Naive thymus-derived CD4-positive, alpha-beta T cell (primary cell): ENCODE results near the gene KIAA0319L. TPM values are rescaled to one million over a fixed set of nuclear protein-coding genes. Genes with fewer than 3 reads are reported as not detected.

Source experiments
- ATAC-seq: fragments of 150-1000 bp; cut with Tn5 transposase; 2 replicates; pipeline ENCODE4 v1.10.0; 2021; ENCODE audit warnings: mild to moderate bottlenecking, moderate library complexity
- CTCF ChIA-PET: fragments of 350-600 bp; sonication (Branson Sonifier 250); formaldehyde crosslinking; loops from one replicate; lab custom pipeline; 2021; ENCODE audit warnings: antibody characterized with exemption; lab: Charles Lee
- POLR2A ChIA-PET: fragments of 350-600 bp; sonication (Branson Sonifier 250); formaldehyde crosslinking; loops from one replicate; lab custom pipeline; 2021; ENCODE audit warnings: antibody characterized with exemption, inconsistent platforms; lab: Charles Lee
- DNase-seq, 9 donors: peaks; one replicate each; pipeline versions ENCODE4 v3.0.0 to v3.0.0-alpha.2; 2020 to 2022; ENCODE audit warnings: mixed read lengths in 1 of 9
- H3K27ac ChIP-seq: one replicate; pipeline ENCODE4 v1.7.0; 2013; ENCODE audit warnings: mild to moderate bottlenecking, low read depth, low read length, moderate library complexity
- H3K27me3 ChIP-seq, 2 donors: one replicate each; pipeline ENCODE4 v1.7.0; 2013; ENCODE audit warnings: low read length in 2 of 2, mild to moderate bottlenecking in 2 of 2, moderate library complexity in 2 of 2; ENCODE audit not compliant: control insufficient read depth in 2 of 2, insufficient read depth in 2 of 2
- H3K36me3 ChIP-seq, 3 experiments: 1 replicate in 2 of 3; 2 replicates in 1 of 3; pipeline ENCODE4 v1.7.0; 2013; ENCODE audit warnings: low read length in 3 of 3, mild to moderate bottlenecking in 3 of 3, moderate library complexity in 1 of 3; ENCODE audit not compliant: insufficient read depth in 3 of 3, control insufficient read depth in 2 of 3
- H3K4me1 ChIP-seq, 2 donors: one replicate each; pipeline ENCODE4 v1.7.0; 2013; ENCODE audit warnings: low read length in 2 of 2, mild to moderate bottlenecking in 2 of 2, moderate library complexity in 1 of 2; ENCODE audit not compliant: control insufficient read depth in 2 of 2, insufficient read depth in 2 of 2
- H3K4me3 ChIP-seq: 2 replicates; pipeline ENCODE4 v1.7.0; 2013; ENCODE audit warnings: mild to moderate bottlenecking, low read length
- H3K9me3 ChIP-seq, 3 experiments: 1 replicate in 2 of 3; 2 replicates in 1 of 3; pipeline ENCODE4 v1.7.0; 2013; ENCODE audit warnings: low read length in 3 of 3; ENCODE audit not compliant: control insufficient read depth in 2 of 3
- H3K27ac Mint-ChIP-seq, 9 donors: one replicate each; pipeline ENCODE4 v1.8.0; 2020 to 2022; ENCODE audit warnings: mixed read lengths in 9 of 9, mild to moderate bottlenecking in 8 of 9, moderate library complexity in 5 of 9, inconsistent platforms in 2 of 9
- H3K27me3 Mint-ChIP-seq, 5 donors: one replicate each; pipeline ENCODE4 v1.8.0; 2021 to 2022; ENCODE audit warnings: mixed read lengths in 5 of 5, mild to moderate bottlenecking in 1 of 5
- H3K36me3 Mint-ChIP-seq, 5 donors: one replicate each; pipeline ENCODE4 v1.8.0; 2020 to 2022; ENCODE audit warnings: mixed read lengths in 5 of 5, mild to moderate bottlenecking in 3 of 5, inconsistent platforms in 1 of 5
- H3K4me1 Mint-ChIP-seq, 7 donors: one replicate each; pipeline ENCODE4 v1.8.0; 2020 to 2022; ENCODE audit warnings: mixed read lengths in 7 of 7, mild to moderate bottlenecking in 3 of 7, inconsistent platforms in 1 of 7
- H3K4me3 Mint-ChIP-seq, 10 donors: one replicate each; pipeline ENCODE4 v1.8.0; 2020 to 2022; ENCODE audit warnings: mild to moderate bottlenecking in 10 of 10, mixed read lengths in 10 of 10, moderate library complexity in 6 of 10, inconsistent platforms in 2 of 10
- H3K9me3 Mint-ChIP-seq, 11 donors: one replicate each; pipeline ENCODE4 v1.8.0; 2020 to 2022; ENCODE audit warnings: mixed read lengths in 11 of 11, mild to moderate bottlenecking in 4 of 11, inconsistent platforms in 1 of 11, moderate library complexity in 1 of 11
- intact Hi-C, 2 donors: fragments of 100-400 bp; cut with micrococcal nuclease; formaldehyde crosslinking; loops; one replicate each; pipeline ENCODE4 v1.15.1; 2023
- polyA plus RNA-seq, 2 donors: library from polyadenylated mRNA; unstranded; fragments of 300-500 nt; fragmentation: Illumina TruSeq; gene quantifications; one replicate each; pipeline ENCODE4 v1.2.3, GENCODE V29; 2021
- total RNA-seq, 6 experiments: library from RNA in 5 of 6; stranded (reverse) in 5 of 6; gene quantifications; 1 replicate in 5 of 6; 2 replicates in 1 of 6; pipeline ENCODE4 v1.2.3 and lab custom pipeline; 2021 to 2026

The KIAA0319L gene
- total and polyA plus RNA-seq, 7 experiments from 2014 or later = 22.2 to 79.7 (median 63.5) TPM

- Histone ChIP-seq H3K4me3 (no peak overlapping the region), H3K27me3 (no peaks in the 10 kb centered on the region), H3K27ac (no peak overlapping the region), H3K4me1 (peaks cover 16 to 19% of the 10 kb centered on the region in 2 donors), H3K9me3 (no peaks in the 10 kb centered on the region), H3K36me3 (peaks cover 0 to 34% (median 0%) of the 10 kb centered on the region in 3 experiments)
- Mint-ChIP-seq H3K27ac (peak overlapping the region in 4 of 9 donors; percentile 5 to 62 (median 36)), H3K27me3 (no peaks in the 10 kb centered on the region), H3K4me3 (peak overlapping the region in 5 of 10 donors; percentile 90 to 99 (median 95)), H3K9me3 (no peaks in the 10 kb centered on the region), H3K4me1 (peaks cover 32 to 70% (median 54%) of the 10 kb centered on the region in 7 donors), H3K36me3 (peaks cover 0 to 19% (median 18%) of the 10 kb centered on the region in 5 donors)
- ATAC-seq (no peak), DNase-seq (no peak)
- intact Hi-C loops = loop anchor here in 1 of 2 donors (5.0 kb wide), 1 partner anchor 533 kb away; the partner anchor contains the start of gene ADPRS
- POLR2A ChIA-PET = no interaction called here
- CTCF ChIA-PET = no interaction called here
Measured at GRCh38 chr1:35554266-35555211, 2.7 kb downstream of the KIAA0319L start.

GRCh38 chr1:35553851-35554250 lies 3.4 kb downstream of the KIAA0319L start:
- H3K36me3 ChIP-seq = peaks cover 0 to 35% (median 0%) of the 10 kb centered on the region in 3 experiments
- Mint-ChIP-seq H3K4me3 (no peak overlapping the region), H3K4me1 (peaks cover 28 to 72% (median 57%) of the 10 kb centered on the region in 7 donors)

GRCh38 chr1:35546614-35547013 lies 10.6 kb downstream of the KIAA0319L start:
- H3K27me3 ChIP-seq = no peaks in the 10 kb centered on the region
- no peak overlapping the region for H3K4me3 ChIP-seq
- intact Hi-C loops = loop anchor here in 1 of 2 donors (5.0 kb wide), 1 partner anchor 344 kb away; no protein-coding TSS in a partner anchor
- H3K4me1 ChIP-seq = peaks cover 2 to 6% of the 10 kb centered on the region in 2 donors
- ChIA-PET CTCF (interaction anchor here (0.7 to 3.6 kb wide), 2 partner anchors 75 to 95 kb away, joined by 3 to 49 read pairs; no protein-coding TSS in a partner anchor), POLR2A (no interaction called here)
- Mint-ChIP-seq H3K36me3 (peaks cover 0 to 31% (median 18%) of the 10 kb centered on the region in 5 donors), H3K27me3 (no peaks in the 10 kb centered on the region), H3K4me1 (peaks cover 37 to 81% (median 67%) of the 10 kb centered on the region in 7 donors), H3K9me3 (no peaks in the 10 kb centered on the region), H3K4me3 (no peak overlapping the region), H3K27ac (peak overlapping the region in 2 of 9 donors; percentile 76 to 93)
- peaks cover 0 to 22% (median 0%) of the 10 kb centered on the region in 3 experiments for H3K36me3 ChIP-seq
- no peak overlapping the region for H3K27ac ChIP-seq
- DNase-seq (no peak), ATAC-seq (no peak)
- H3K9me3 ChIP-seq = no peaks in the 10 kb centered on the region

More at GRCh38 chr1:35553851-35554250, 3.4 kb downstream of the KIAA0319L start:
- ATAC-seq = no peak
- Mint-ChIP-seq H3K9me3 (no peaks in the 10 kb centered on the region), H3K27me3 (no peaks in the 10 kb centered on the region), H3K36me3 (peaks cover 0 to 22% (median 18%) of the 10 kb centered on the region in 5 donors), H3K27ac (peak overlapping the region in 1 of 9 donors; percentile 62)
- H3K9me3 ChIP-seq = no peaks in the 10 kb centered on the region
- ChIA-PET POLR2A (no interaction called here), CTCF (interaction anchor here (1.1 kb wide), 1 partner anchor 103 kb away, joined by 4 read pairs; no protein-coding TSS in a partner anchor)
- H3K4me3 ChIP-seq = no peak overlapping the region
- no peaks in the 10 kb centered on the region for H3K27me3 ChIP-seq
- H3K4me1 ChIP-seq = peaks cover 16 to 19% of the 10 kb centered on the region in 2 donors
- H3K27ac ChIP-seq = no peak overlapping the region
- no peak for DNase-seq
- intact Hi-C loops = no loop called here

GRCh38 chr1:35544976-35545375 lies 12.2 kb downstream of the KIAA0319L start:
- Histone ChIP-seq H3K27ac (peak overlapping the region; percentile 12), H3K4me3 (no peak overlapping the region), H3K9me3 (no peaks in the 10 kb centered on the region), H3K36me3 (peaks cover 0 to 16% (median 0%) of the 10 kb centered on the region in 3 experiments), H3K4me1 (peaks cover 10 to 14% of the 10 kb centered on the region in 2 donors), H3K27me3 (no peaks in the 10 kb centered on the region)
- peak overlapping the region in 7 of 9 donors; percentile 3 to 93 (median 67) for H3K27ac Mint-ChIP-seq
- no peaks in the 10 kb centered on the region for H3K9me3 Mint-ChIP-seq
- no peaks in the 10 kb centered on the region for H3K27me3 Mint-ChIP-seq
- peaks cover 49 to 89% (median 78%) of the 10 kb centered on the region in 7 donors for H3K4me1 Mint-ChIP-seq
- ChIA-PET POLR2A (interaction anchor here (1.7 kb wide), 1 partner anchor 95 kb away, joined by 9 read pairs; no protein-coding TSS in a partner anchor), CTCF (interaction anchor here (1.0 to 3.6 kb wide), 3 partner anchors 20 to 94 kb away, joined by 3 to 49 read pairs (median 3); no protein-coding TSS in a partner anchor)
- peak; percentile 90 for ATAC-seq
- DNase-seq = peak in 6 of 9 donors; percentile 34 to 69 (median 58)
- peaks cover 0 to 42% (median 17%) of the 10 kb centered on the region in 5 donors for H3K36me3 Mint-ChIP-seq
- peak overlapping the region in 4 of 10 donors; percentile 0 to 26 (median 16) for H3K4me3 Mint-ChIP-seq
- intact Hi-C loops = loop anchor here (1.0 to 5.0 kb wide), 2 partner anchors 94 to 343 kb away; no protein-coding TSS in a partner anchor

GRCh38 chr1:35539824-35540261 lies 17.4 kb downstream of the KIAA0319L start:
- ChIA-PET CTCF (interaction anchor here (1.0 to 8.2 kb wide), 4 partner anchors 10 to 89 kb away, joined by 3 to 50 read pairs (median 4); no protein-coding TSS in a partner anchor), POLR2A (interaction anchor here (0.6 to 4.8 kb wide), 6 partner anchors 9 to 231 kb away, joined by 3 to 22 read pairs (median 5); partner anchors contain the start of genes KIAA0319L and NCDN)
- ATAC-seq (peak; percentile 24), DNase-seq (no peak)
- H3K27ac ChIP-seq = peak overlapping the region; percentile 65
- H3K36me3 ChIP-seq = no peaks in the 10 kb centered on the region
- Mint-ChIP-seq H3K27me3 (no peaks in the 10 kb centered on the region), H3K4me1 (peaks cover 54 to 98% (median 90%) of the 10 kb centered on the region in 7 donors), H3K4me3 (peak overlapping the region; percentile 27 to 93 (median 80)), H3K9me3 (no peaks in the 10 kb centered on the region), H3K27ac (peak overlapping the region; percentile 89 to 100 (median 93)), H3K36me3 (peaks cover 0 to 48% (median 4%) of the 10 kb centered on the region in 5 donors)
- H3K4me1 ChIP-seq = peaks cover 40 to 53% of the 10 kb centered on the region in 2 donors
- H3K9me3 ChIP-seq = no peaks in the 10 kb centered on the region
- no peaks in the 10 kb centered on the region for H3K27me3 ChIP-seq
- intact Hi-C loops = loop anchor here (1.0 kb wide), 3 partner anchors 17 to 34 kb away; partner anchors contain the start of genes KIAA0319L (in 2 of the 2) and NCDN (in 2 of the 2)
- H3K4me3 ChIP-seq = peak overlapping the region; percentile 29
